ENCODE results near the gene KCNIP1. TPM values are rescaled to one million over a fixed set of nuclear protein-coding genes. Genes with fewer than 3 reads are reported as not detected.
A peak's percentile ranks its signal among the peaks of the same experiment; 100 is the strongest.

Gene KCNIP1
- total and polyA plus RNA-seq, 4 donors: 0.13 to 1.8 (median 0.72) TPM

DNA sequence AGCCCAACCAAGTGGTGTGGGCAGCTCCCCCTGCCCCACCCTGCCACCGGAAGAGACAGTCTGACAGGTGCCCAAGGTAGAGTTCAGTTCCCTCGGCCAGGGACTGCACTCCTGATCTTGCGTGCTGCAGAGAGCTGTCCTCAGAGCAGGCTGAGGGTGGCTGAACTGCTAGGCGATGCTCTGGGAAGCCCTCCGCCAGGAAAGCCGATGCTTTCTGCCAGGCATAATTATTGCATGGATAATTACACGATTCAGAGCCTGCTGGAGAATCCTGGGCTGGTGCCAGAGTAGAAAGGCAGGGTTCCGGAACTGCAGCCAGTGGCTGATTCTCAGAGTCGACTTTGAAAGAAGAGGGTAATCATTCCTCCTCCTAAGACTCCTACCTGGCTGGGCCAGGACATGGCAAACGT lies 19.3 kb downstream of the KCNIP1 start:
- H3K27ac ChIP-seq (ENCODE audit: low read depth in 1 of 2, low read length in 1 of 2): no peak overlapping the region
- no peak overlapping the region for H3K4me3 ChIP-seq
- no peak overlapping the region for H3K9ac ChIP-seq (ENCODE audit: insufficient read depth in 1 of 2, low read length in 2 of 2)
- DNase-seq (peak; percentile 61 to 64 (median 64)), ATAC-seq (ENCODE audit: insufficient read depth, low FRiP score) (no peak)
- peaks cover 0 to 5% (median 0%) of the 10 kb centered on the region in 4 donors for H3K9me3 ChIP-seq (ENCODE audit: control insufficient read depth in 4 of 4, insufficient read depth in 3 of 4, low read length in 3 of 4)
- WGBS, 2 donors: 41 to 61% methylated on average over 10 of the region's 10 CpGs
- H3K27me3 ChIP-seq (ENCODE audit: control insufficient read depth in 3 of 3, insufficient read depth in 3 of 3, low read length in 2 of 3): no peaks in the 10 kb centered on the region
- peaks cover 0 to 40% (median 4%) of the 10 kb centered on the region in 5 donors for H3K4me1 ChIP-seq (ENCODE audit: control insufficient read depth in 5 of 5, insufficient read depth in 5 of 5, low read length in 5 of 5)
- TF ChIP-seq, protein P1, sequence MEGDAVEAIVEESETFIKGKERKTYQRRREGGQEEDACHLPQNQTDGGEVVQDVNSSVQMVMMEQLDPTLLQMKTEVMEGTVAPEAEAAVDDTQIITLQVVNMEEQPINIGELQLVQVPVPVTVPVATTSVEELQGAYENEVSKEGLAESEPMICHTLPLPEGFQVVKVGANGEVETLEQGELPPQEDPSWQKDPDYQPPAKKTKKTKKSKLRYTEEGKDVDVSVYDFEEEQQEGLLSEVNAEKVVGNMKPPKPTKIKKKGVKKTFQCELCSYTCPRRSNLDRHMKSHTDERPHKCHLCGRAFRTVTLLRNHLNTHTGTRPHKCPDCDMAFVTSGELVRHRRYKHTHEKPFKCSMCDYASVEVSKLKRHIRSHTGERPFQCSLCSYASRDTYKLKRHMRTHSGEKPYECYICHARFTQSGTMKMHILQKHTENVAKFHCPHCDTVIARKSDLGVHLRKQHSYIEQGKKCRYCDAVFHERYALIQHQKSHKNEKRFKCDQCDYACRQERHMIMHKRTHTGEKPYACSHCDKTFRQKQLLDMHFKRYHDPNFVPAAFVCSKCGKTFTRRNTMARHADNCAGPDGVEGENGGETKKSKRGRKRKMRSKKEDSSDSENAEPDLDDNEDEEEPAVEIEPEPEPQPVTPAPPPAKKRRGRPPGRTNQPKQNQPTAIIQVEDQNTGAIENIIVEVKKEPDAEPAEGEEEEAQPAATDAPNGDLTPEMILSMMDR (IDR thresholded peaks at IDR 0.05; ENCODE audit: control extremely low read depth, extremely low read depth): no peak
- no peaks in the 10 kb centered on the region for H3K36me3 ChIP-seq (ENCODE audit: control insufficient read depth in 4 of 4, insufficient read depth in 4 of 4, low read length in 4 of 4)

DNA sequence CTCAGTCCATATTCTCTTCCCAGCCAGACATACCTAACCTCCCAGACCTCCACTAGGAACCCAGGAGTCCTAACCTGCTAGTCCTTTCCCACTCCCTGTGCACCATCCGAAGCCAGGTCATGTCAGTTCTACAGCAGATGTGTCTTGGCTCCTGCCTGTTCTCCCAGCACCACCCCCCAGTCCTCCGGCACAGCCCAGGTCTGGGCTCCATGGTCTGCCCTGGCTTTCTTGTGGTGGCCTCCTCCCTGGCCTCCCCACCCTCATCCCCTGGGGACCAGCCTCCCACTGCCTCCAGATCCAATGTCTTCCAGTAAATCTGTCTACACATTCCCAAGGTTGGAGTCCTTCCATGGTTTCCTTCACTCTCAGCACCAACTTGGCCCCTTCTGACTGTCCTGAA lies 20.0 kb downstream of the KCNIP1 start:
- no peak overlapping the region for H3K4me3 ChIP-seq
- H3K9ac ChIP-seq (ENCODE audit: insufficient read depth in 1 of 2, low read length in 2 of 2): no peak overlapping the region
- H3K4me1 ChIP-seq (ENCODE audit: control insufficient read depth in 5 of 5, insufficient read depth in 5 of 5, low read length in 5 of 5): peaks cover 0 to 36% (median 4%) of the 10 kb centered on the region in 5 donors
- TF ChIP-seq, protein P1 (IDR thresholded peaks at IDR 0.05; ENCODE audit: control extremely low read depth, extremely low read depth): no peak
- no peak overlapping the region for H3K27ac ChIP-seq (ENCODE audit: low read depth in 1 of 2, low read length in 1 of 2)
- 89 to 93% methylated on average over 2 of the region's 2 CpGs for WGBS, 2 donors
- DNase-seq (no peak), ATAC-seq (ENCODE audit: insufficient read depth, low FRiP score) (no peak)
- H3K27me3 ChIP-seq (ENCODE audit: control insufficient read depth in 3 of 3, insufficient read depth in 3 of 3, low read length in 2 of 3): no peaks in the 10 kb centered on the region
- H3K36me3 ChIP-seq (ENCODE audit: control insufficient read depth in 4 of 4, insufficient read depth in 4 of 4, low read length in 4 of 4): no peaks in the 10 kb centered on the region
- H3K9me3 ChIP-seq (ENCODE audit: control insufficient read depth in 4 of 4, insufficient read depth in 3 of 4, low read length in 3 of 4): peaks cover 0 to 2% (median 0%) of the 10 kb centered on the region in 4 donors

GRCh38 chr5:170524576-170524975 lies 20.8 kb downstream of the KCNIP1 start:
- H3K9ac ChIP-seq (ENCODE audit: insufficient read depth in 1 of 2, low read length in 2 of 2): no peak overlapping the region
- no peak overlapping the region for H3K4me3 ChIP-seq
- no peaks in the 10 kb centered on the region for H3K36me3 ChIP-seq (ENCODE audit: control insufficient read depth in 4 of 4, insufficient read depth in 4 of 4, low read length in 4 of 4)
- DNase-seq (no peak), ATAC-seq (ENCODE audit: insufficient read depth, low FRiP score) (no peak)
- TF ChIP-seq, protein P1 (IDR thresholded peaks at IDR 0.05; ENCODE audit: control extremely low read depth, extremely low read depth): no peak
- peaks cover 0 to 29% (median 4%) of the 10 kb centered on the region in 5 donors for H3K4me1 ChIP-seq (ENCODE audit: control insufficient read depth in 5 of 5, insufficient read depth in 5 of 5, low read length in 5 of 5)
- WGBS, 2 donors: 89 to 100% methylated on average over 3 of the region's 3 CpGs
- H3K27me3 ChIP-seq (ENCODE audit: control insufficient read depth in 3 of 3, insufficient read depth in 3 of 3, low read length in 2 of 3): no peaks in the 10 kb centered on the region
- no peak overlapping the region for H3K27ac ChIP-seq (ENCODE audit: low read depth in 1 of 2, low read length in 1 of 2)
- H3K9me3 ChIP-seq (ENCODE audit: control insufficient read depth in 4 of 4, insufficient read depth in 3 of 4, low read length in 3 of 4): peaks cover 0 to 2% (median 0%) of the 10 kb centered on the region in 4 donors

All from lung (tissue), 12 donors.